Measurements from ENCODE around the gene OOSP4B.
"Not testable (repeated sequence)": the region's sequence is repeated elsewhere in the genome, so short reads cannot be mapped to it uniquely, and the experiment has no call there.

Gene OOSP4B

DNA sequence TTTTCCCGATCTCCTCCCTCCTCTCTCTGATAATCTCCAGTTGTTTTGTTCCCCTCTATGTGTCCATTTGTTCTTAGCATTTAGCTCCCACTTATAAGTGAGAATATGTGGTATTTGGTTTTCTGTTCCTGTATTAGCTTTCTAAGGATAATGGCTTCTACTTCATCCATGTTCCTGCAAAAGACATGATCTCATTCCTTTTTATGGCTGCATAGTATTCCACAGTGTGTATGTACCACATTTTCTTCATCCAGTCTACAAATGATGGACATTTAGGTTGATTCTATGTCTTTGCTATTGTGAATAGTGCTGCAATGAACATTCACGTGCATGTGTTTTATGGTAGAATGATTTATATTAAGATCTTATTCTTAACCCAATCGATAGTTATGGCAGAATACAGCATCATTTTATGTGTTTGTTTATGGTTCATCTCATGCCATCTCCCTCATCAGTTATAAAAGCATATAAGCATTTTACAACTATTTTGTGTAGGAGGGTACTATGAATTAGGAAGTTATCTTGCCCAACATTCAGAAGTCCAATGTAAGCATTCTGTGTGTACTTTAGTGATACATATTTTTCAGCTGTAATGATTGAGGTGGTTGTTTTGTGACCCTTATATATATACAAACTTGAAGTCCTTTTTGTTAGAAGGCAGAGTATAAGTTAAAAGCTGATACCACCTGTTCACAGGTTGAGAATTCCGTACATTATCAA, 42.7 kb downstream of the OOSP4B start:
- DNase-seq (ENCODE audit: low read depth in 2 of 2), result no peak

- no peak for DNase-seq (ENCODE audit: low read depth in 2 of 2)
Observed at GRCh38 chr11:60064111-60064510, 47.1 kb downstream of the OOSP4B start.

DNA sequence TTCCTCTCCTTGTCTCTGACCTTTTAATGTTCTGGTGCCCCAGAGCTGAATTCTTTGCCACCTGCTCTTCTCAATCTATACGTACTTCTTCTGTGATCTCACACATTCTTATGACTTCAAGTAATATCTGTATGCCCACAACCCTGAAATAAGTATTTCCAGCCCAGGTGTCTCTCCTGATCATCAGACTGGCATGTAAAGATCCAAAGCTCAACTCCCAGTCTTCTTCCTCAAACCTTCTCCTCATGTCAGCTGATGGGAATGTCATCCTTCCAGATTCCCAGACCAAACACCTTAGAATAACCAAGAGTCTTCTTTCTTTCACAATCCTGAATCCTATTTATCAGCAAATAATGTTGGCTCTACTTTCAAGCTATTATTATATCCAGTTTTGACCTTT, 48.8 kb downstream of the OOSP4B start:
- DNase-seq (ENCODE audit: low read depth in 2 of 2), result no peak

DNA sequence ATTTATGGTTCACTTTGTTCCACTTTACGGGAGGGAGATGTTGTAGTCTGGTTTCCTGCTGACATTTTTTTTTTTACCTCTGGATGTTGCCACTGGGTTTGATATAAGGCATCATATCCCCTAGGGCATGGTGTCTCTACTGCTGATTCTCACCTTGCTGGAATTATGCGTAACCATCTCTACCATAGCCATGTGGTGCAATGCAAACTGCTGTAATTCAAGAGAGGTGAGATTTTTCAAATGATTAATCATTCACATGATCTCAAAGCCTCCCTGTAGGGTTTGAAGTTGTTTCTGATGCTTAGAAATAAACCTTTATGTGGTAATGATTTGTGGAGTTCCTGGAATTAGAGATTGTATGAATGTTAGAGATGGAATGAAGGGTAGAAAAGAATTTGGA, 52.5 kb downstream of the OOSP4B start:
- DNase-seq (ENCODE audit: low read depth in 2 of 2), result no peak

DNA sequence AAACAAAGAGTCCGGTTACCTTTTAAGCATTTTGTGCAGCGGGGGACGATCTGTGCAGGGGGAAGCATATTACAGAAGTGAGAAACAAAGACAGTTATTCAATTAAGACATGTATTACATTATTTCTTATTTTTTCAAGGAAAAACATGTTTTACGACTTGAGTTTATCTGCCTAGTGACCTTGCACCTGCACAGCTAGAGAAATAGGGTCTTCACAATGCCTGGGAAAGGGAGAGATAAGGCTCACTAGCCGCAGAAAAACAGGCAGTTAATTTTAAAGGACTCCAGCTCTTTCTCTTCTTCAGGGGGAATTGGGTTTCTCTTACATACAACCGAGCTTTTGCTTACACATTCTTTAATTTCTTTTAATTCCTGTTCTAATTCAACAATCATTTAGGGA, 54.7 kb downstream of the OOSP4B start:
- DNase-seq (ENCODE audit: low read depth in 2 of 2), result not testable (repeated sequence)

DNA sequence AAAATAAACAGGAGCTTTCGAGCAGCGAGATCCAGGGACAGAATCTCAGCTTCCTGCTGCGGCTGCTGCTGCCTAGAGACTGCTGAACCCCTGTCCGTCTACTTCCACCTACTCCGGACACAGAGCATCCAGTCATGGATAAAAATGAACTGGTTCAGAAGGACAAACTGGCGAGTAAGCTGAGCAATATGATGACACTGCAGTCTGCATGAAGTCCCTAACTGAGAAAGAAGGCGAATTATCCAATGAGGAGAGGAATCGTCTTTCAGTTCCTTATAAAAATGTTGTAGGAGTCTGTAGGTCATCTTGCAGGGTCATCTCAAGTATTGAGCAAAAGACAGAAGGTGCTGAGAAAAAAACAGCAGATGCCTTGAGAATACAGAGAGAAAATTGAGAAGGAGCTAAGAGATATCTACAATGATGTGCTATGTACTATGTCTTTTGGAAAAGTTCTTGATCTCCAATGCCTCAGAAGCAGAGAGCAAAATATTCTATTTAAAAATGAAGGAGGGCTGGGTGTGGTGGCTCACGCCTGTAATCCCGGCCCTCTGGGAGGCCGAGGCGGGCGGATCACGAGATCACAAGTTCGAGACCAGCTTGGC, 60.3 kb downstream of the OOSP4B start:
- DNase-seq (ENCODE audit: low read depth in 2 of 2), result no peak

DNA sequence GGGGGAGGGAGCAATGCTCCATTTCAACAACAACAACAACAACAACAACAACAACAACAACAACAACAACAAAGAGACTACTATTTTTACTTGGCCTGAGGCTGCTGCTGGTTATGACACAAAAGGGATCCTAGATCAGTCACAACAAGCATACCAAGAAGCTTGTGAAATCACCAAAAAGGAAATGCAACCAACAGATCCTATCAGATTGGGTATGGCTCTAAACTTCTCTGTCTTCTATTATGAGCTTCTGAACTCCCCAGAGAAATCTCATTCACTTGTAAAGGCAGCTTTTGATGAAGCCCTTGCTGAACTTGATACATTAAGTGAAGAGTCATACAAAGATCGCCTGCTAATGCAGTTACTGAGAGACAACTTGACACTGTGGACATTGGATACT, 61.0 kb downstream of the OOSP4B start:
- no peak for DNase-seq (ENCODE audit: low read depth in 2 of 2)

- no peak for DNase-seq (ENCODE audit: low read depth in 2 of 2)
Observed at GRCh38 chr11:60078745-60079144, 61.8 kb downstream of the OOSP4B start.

GRCh38 chr11:60080535-60080934, 63.6 kb downstream of the OOSP4B start:
- no peak for DNase-seq (ENCODE audit: low read depth in 2 of 2)

Data from stimulated activated CD4-positive, alpha-beta T cell treated with anti-CD3 and anti-CD28 coated beads, Interleukin-1b, Interleukin-23, amount 100 ng/mL, for 1 hour (primary cell).